NCI-H345 treated with DMSO at 0.1 percent for 48 hours (cell line): ENCODE measurements around the gene FLNA.
A peak's percentile ranks its signal among the peaks of the same experiment; 100 is the strongest.
"Not testable (repeated sequence)": the region's sequence is repeated elsewhere in the genome, so short reads cannot be mapped to it uniquely, and the experiment has no call there.

Experiments used
- DNase-seq: peaks from one replicate; lab custom pipeline; 2025; ENCODE audit not compliant: unreplicated experiment; lab: John Stamatoyannopoulos, UW

The FLNA gene

DNA sequence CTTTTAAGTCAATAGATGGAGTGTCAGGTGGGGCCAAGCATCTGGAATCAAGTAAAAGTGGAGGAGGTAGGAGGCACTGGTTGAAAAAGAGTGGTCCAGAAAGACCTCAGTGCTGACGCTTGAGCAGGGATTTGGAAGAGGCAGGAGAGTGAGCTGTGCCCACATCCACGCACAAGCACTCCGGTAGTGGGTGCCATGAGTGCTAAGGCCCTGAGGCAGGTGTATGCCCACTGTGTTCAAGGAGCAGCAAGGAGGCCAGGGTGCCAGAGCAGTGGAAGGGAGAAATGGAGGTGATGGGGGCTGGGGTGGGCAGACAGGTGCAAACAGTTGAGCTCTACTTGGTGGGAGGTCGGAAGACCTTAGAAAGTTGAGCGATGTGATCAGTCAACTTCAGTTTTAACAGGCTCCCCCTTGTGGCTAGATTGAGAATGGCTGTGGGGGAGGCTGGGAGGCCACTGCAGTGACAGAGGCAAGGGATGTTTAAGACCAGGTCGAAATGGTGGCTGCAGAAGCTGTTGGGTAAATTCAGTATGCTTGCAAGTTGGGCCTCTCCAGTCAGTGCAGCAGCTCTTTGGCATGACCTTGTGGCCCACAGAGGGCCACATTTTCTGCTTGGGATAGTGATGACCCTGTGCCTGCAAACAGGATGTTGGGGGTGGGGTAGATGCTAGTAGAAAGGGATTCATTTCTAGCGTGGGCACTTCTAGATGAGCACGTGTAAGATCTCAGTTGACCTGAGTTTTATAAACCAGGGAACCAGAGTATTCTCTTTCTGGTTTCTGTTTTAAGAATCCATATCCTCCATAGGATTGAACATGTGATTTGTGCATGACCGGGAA, 66.1 kb downstream of the FLNA start:
- peak; percentile 18 for DNase-seq

DNA sequence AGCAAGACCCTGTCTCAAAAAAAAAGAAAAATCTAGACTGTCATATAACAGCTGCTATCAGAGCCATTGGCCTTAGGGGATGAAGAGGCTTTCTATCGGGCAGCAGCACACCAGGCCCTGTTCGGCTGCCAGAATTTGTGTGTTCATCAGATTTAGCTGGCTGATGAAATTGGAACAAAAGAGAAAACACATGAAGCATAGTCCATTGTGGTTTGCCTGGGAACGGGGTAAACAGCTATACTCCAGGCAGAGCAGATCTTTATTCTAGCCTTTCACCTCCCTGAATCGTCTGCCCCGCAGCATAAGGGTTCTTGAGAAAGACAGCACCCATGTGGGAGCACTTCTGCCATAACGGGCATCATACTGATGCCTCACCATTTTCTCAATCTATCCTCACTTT, 67.2 kb downstream of the FLNA start:
- DNase-seq = no peak

DNA sequence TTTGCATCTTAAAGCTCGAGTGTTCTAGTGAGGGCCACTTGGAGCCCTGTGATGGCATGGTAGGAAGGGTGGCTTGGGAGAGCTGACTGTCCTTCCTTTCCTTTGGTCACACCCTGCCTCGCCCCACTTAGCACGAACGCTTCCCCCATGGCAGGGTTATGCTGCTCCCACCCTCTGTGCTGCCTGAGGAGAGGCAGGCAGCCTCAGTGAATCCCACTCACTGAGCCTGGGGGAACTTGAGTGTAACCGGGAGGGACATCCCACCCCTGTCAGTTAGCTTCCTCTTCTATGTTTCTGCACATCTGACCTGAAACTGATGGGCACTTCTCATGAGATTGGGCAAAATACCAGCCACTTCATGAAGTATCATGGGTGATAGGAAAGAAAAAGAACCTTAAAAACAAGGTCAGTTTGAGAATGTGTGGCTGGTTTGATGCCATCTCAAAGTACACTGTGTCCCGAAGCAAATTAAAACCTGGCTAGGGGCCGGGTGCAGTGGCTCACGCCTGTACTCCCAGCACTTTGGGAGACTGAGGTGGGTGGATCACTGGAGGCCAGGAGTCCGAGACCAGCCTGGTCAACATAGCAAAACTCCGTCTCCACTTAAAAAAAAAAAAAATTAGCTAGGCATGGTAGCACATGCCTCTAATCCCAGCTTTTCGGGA, 68.8 kb downstream of the FLNA start:
- DNase-seq = no peak

DNA sequence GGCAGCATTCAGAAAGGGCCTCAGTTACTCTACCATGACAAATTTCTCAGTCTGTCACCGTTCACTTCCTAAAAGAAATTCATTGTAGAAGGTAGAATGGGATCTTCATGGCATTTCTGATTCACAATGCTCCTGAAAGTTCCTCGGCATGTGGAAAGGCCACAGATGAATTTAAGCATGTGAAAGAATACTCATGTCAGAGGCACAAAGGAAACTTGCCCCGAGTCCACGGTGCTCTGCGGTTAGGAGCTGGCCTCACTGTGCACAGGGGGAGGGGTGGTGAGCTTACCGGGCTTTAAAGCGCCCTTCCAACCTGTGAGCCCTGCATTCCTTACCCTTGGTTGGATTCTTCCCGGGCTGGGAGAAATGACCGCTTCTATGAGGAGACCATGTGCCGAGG, 69.6 kb downstream of the FLNA start:
- no peak for DNase-seq

DNA sequence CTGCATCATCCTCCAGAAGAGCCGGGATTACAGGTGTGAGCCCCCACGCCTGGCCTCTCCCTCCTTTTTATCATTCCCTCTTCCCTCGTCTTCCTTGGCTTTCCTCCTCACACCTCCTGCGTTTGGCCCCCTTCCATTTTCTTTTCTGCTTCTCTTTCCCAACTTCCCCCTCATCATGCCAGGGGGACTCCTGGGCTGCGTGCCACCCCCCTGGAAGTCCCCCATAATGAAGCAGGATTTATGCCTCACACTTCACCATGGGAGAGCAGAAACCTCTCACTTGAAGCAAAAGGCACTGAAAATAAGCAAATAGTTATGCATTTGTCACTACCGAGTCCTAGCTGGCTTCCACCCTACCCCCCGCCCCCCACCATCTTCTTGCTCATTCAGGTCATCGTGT, 71.0 kb downstream of the FLNA start:
- no peak for DNase-seq

DNA sequence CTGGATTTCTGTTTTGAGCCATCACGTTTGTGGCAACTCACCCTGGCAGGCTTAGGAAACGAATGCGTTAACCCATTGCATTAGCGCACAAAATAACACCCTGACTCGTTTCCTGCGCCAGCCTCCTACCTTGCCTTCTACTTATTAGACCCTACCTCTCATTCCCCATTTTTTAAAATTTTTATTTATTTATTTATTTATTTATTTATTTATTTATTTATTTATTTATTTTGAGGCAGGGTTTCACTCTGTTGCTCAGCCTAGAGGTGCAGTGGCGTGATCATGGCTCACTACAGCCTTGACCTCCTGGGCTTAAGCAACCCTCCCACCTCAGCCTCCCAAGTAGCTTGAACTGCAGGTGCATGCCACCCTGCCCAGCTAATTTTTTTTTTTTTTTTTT, 71.4 kb downstream of the FLNA start:
- DNase-seq = not testable (repeated sequence)

DNA sequence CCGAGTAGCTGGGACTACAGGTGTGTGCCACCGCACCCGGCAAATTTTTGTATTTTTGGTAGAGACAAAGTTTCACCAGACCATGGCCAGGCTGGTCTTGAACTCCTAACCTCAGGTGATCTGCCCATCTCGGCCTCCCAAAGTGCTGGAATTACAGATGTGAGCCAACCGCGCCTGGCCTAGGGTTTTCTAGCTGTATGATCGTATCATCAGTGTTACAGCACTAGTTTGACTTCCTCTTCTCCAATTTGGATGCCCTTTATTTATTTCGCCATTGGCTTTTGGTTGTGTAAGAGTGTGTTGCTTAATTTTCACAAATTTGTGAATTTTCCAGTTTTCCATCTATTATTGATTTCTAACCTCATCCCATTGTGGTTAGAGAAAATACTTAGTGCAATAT, 73.6 kb downstream of the FLNA start:
- no peak for DNase-seq
